ENCODE results near the gene ACVR1C.

DNA sequence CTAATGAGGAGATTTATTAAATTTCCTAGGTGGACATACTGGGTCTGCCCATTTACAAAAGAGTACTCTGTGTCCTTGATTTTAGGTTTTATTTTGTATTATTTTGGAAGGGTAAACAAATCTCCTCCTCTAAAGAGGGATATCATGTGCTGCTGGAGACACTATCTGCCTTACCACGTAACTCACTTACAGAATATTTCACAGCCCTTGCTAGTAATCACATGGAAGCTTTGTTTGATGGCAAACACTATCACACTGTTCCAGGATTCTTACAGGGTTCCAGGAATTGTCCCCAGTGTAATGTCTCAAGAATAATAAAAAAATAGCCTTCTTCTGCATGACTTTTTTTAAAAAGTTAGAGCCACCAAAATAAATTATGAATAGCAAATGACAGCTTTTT, 29.2 kb upstream of the ACVR1C start:
- TF ChIP-seq, protein P1, sequence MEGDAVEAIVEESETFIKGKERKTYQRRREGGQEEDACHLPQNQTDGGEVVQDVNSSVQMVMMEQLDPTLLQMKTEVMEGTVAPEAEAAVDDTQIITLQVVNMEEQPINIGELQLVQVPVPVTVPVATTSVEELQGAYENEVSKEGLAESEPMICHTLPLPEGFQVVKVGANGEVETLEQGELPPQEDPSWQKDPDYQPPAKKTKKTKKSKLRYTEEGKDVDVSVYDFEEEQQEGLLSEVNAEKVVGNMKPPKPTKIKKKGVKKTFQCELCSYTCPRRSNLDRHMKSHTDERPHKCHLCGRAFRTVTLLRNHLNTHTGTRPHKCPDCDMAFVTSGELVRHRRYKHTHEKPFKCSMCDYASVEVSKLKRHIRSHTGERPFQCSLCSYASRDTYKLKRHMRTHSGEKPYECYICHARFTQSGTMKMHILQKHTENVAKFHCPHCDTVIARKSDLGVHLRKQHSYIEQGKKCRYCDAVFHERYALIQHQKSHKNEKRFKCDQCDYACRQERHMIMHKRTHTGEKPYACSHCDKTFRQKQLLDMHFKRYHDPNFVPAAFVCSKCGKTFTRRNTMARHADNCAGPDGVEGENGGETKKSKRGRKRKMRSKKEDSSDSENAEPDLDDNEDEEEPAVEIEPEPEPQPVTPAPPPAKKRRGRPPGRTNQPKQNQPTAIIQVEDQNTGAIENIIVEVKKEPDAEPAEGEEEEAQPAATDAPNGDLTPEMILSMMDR (IDR thresholded peaks at IDR 0.05), result no peak
- no peak for TF ChIP-seq POLR2A (IDR thresholded peaks at IDR 0.05)

Measured in esophagus squamous epithelium (tissue), 4 donors.